GM12874 (cell line): ENCODE results near the gene KHDRBS2.

Experiments
- TF ChIP-seq, protein P1 (sequence below): IDR thresholded peaks from 2 replicates; pipeline ENCODE4 v1.5.1; 2011; ENCODE audit warnings: low read depth, mild to moderate bottlenecking, control low read depth, low read length, moderate library complexity; ENCODE audit not compliant: insufficient read depth

KHDRBS2 gene

DNA sequence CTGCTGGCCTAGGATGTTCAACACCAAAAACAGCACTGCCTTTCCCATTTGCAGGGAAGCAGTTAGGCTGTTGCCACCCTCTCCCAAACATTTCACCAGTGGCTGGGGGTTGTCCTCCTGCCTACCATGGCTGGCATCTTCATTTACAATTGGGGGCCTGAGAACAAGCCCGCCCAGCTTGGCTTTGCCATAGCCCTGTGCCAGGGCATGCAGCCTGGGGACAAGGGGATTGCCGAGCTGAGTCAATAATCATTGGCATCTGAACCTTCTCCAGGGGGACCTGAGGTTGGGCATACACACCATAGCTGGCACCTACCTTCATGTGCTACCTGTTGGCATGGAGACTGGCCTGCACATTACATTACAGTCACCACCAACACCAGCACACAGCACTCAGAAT lies 345.1 kb downstream of the KHDRBS2 start:
- TF ChIP-seq, protein P1, sequence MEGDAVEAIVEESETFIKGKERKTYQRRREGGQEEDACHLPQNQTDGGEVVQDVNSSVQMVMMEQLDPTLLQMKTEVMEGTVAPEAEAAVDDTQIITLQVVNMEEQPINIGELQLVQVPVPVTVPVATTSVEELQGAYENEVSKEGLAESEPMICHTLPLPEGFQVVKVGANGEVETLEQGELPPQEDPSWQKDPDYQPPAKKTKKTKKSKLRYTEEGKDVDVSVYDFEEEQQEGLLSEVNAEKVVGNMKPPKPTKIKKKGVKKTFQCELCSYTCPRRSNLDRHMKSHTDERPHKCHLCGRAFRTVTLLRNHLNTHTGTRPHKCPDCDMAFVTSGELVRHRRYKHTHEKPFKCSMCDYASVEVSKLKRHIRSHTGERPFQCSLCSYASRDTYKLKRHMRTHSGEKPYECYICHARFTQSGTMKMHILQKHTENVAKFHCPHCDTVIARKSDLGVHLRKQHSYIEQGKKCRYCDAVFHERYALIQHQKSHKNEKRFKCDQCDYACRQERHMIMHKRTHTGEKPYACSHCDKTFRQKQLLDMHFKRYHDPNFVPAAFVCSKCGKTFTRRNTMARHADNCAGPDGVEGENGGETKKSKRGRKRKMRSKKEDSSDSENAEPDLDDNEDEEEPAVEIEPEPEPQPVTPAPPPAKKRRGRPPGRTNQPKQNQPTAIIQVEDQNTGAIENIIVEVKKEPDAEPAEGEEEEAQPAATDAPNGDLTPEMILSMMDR, result no peak

DNA sequence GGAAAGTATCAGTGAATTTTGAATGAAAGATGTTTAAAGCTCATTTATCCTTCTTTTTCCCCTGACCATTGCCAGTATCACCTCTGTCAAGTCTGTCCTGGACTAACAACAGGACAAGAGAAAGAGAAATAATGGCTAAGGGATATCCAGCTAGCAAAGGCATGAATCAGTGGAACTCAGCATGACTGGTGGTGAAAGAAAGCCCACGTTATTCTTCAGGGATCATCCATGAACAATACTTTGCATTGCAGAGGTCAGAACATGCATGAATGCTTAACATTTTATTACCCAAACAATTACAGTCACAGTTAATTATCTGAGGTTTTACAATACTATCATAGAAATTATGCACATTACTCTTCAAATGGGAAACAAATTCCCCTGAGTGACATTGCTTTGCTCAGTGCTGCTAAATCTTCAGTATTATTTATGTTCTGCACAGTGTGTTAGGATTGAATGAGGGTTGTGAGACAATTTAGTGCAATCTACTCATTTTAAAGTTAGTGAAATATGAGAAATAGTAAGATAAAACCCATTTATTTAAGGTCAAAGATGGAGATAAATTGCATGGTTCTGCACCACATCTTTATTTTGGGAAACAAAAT lies 350.7 kb downstream of the KHDRBS2 start:
- TF ChIP-seq, protein P1, result no peak

- TF ChIP-seq, protein P1, result no peak
These were observed 376.5 kb downstream of the KHDRBS2 start for GRCh38 chr6:61909486-61909885.

DNA sequence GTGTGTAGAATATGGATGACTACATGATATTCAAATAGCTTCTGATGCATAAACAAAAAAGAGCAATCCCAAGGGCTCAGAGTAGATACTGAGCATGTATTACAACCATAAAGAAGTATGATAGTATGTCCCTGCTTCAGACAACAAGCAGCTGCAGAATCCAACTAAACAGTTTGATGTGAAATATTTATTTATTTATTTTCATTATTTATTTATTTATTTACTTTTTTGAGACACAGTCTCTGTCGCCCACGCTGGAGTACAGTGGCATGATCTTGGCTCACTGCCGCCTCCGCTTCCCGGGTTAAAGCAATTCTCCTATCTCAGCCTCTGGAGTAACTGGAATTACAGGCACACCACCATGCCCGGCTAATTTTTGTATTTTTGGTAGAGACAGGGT lies 384.3 kb downstream of the KHDRBS2 start:
- TF ChIP-seq, protein P1, result no peak

DNA sequence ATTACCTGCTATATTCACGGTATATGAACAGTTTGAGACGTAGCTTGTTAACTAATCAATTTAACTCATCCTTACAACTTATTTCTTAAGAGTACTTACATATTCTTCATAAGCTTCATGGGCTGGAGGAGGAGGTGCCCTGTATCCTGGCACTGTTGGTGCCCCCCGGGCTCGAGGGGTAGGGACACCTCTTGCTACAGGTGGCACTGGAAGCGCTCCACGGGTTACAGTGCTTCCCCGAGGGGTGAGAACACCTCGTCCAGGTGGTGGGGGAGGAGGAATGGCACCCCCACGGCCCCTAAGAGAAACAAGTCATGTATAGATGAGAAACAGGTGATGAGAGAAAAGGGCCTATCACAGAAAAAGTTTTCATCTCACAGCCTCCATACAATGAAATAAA lies 391.5 kb downstream of the KHDRBS2 start:
- TF ChIP-seq, protein P1, result no peak

DNA sequence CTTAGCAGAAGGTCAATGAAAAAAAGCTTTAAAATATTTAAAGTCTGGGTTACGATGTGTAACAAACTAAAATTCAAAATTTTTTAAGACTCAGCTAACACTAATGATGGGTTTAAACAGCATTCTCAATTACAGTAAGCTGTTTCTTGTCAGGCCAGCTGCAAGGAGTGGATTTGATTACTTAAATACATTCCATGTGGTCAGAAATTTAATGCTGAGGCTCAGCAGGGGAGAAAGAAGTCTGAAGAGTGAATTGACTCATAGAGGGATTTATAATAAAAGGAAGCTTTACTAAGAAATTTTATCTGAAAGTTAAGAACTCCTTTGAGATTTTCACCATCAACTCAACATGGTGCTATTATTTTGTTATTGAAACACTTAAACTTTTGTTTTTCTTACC lies 398.6 kb downstream of the KHDRBS2 start:
- TF ChIP-seq, protein P1, result no peak

DNA sequence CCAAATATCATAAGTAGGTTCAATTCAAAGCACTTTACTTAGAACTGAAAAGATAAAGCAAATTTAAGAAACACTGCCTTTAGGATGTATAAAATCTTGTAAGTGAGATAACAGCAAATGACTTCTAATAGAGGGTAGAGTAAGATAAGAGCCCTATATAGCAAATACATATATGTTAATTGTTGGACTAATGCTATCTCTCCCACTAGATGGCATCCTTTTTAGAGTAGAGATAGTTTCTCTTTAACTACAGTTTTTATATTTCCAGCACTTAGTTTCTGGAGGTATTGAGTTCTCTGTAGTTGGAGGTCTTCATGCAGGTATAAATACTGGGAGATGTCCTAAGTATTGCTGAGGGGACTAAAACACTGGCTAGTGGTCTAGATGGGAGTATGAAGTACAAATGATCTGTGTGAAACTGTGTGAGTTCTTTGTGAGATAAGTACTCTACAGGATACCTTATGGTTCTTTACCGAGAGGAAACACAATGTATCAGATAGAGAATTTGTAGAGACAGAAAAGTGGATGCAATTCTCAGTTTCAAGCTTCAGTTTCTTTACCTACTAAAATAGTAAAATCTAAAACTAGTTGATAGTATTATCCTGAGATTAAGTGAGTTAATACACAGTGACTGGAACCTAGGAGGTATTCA lies 399.3 kb downstream of the KHDRBS2 start:
- TF ChIP-seq, protein P1, result no peak
